Hematopoietic multipotent progenitor cell treated with erythropoietin and hydrocortisone succinate and interleukin-3 and kit ligand, for 17 days (in vitro differentiated cells): ENCODE measurements around the gene NDST4.

Source experiments
- DNase-seq: peaks from one replicate; pipeline ENCODE4 v3.0.0-alpha.2; 2015; ENCODE audit warnings: low spot score

Gene NDST4

DNA sequence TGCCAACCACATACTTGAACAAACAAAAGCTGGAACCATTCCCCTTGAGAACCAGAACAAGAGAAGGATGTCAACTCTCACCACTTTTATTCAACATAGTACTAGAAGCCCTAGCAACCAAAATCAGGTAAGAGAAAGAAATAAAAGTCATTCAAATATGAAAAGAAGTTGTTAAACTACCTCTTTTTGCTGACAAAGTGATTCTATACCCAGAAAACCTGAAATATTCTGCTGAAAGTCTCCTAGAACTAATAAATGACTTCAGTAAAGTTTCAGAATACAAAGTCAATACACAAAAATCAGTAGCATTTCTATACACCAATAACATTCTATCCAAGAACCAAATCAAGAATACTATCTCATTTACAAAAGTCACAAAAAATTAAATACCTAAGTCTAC lies 327.9 kb downstream of the NDST4 start:
- no peak for DNase-seq

DNA sequence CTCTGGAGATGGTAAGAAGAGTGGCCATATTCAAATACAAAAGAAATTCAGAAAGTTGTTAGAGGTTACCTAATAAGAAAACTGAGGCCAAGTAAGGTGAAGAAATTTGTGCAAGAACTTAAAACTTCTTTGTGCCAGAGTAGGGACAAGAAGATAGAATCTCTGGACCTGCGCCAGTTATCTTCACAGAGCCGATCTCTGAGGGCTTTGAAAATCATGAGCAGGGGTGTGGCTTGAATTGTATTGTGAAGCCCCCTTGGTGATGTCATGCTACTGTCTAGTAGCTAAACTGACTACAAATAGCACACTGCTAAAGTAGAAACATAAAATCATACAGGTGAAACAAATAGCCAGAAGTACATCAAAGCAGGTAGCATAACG lies 330.2 kb downstream of the NDST4 start:
- no peak for DNase-seq

DNA sequence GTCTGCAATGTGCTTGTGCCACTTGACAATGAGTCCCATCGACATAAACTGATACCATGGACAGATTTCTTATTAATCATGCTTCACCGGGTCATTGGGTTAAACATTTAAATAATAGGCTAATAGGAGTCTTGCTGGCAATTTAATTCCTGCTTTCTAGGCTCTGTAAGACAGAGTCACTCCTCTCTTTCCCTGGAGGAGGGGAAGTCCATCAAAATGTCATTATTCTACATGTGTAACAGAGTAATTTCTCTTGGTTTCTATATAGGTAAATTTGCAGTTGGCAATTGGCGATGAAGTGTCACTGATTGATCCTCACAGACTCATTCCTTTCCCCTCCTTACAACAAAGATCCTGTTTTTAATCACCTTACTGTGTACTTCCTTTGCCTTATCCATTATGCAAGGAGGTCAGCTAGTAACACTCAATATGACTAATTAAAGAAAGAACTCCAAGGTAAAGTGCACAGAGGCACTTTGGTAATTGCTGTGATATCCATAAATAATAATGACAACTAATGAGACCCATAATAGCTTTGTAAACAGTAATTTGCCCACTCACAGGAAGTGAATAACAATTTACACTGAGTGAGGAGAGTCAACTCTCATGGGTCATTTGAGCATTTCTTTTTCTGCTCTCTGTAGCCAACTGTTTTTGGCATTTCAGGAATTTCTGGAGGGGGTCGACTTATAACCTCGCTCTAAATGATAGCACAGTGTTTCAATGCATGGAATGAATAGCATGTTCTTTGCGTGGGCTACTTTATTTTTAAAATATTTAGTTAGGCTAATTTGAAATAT lies 330.8 kb downstream of the NDST4 start:
- DNase-seq: no peak

DNA sequence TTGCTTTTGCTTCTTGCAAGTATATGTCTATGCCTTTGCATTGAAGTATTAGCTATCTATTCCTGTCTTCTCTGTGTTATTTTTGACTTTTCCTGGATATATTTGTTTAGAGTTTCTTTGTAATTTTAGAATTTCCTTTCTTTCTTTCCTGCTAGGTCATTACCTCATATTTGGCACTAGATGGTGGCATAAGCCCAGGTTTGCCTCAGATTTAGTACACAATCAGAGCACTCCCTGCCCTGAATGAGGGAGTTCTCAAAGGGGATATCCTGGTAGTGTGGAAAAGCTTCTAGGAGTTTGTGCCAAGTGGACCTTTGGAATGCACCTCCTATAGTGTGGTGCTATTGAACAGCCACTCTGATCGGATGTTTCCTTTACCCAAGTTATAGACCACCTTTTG lies 333.2 kb downstream of the NDST4 start:
- DNase-seq: no peak
